Ectodermal cell (in vitro differentiated cells): ENCODE measurements around the gene MFAP5.

Experiments
- H3K27ac ChIP-seq: 2 replicates; pipeline ENCODE4 v1.7.0; 2013; ENCODE audit warnings: mild to moderate bottlenecking, low read depth, low read length; ENCODE audit not compliant: insufficient read depth, poor library complexity, severe bottlenecking
- H3K27me3 ChIP-seq: 2 replicates; pipeline ENCODE4 v1.7.0; 2013; ENCODE audit warnings: mild to moderate bottlenecking, low read length; ENCODE audit not compliant: insufficient read depth, control insufficient read depth, poor library complexity, severe bottlenecking
- H3K36me3 ChIP-seq: one replicate; pipeline ENCODE4 v1.7.0; 2013; ENCODE audit warnings: low read length; ENCODE audit not compliant: control insufficient read depth, insufficient read depth
- H3K4me1 ChIP-seq: one replicate; pipeline ENCODE4 v1.7.0; 2013; ENCODE audit warnings: low read length; ENCODE audit not compliant: control insufficient read depth, insufficient read depth
- H3K4me3 ChIP-seq: 2 replicates; pipeline ENCODE4 v1.7.0; 2013; ENCODE audit warnings: low read depth, low read length, control low read depth; ENCODE audit not compliant: insufficient read depth
- H3K9me3 ChIP-seq: 2 replicates; pipeline ENCODE4 v1.7.0; 2013; ENCODE audit warnings: mild to moderate bottlenecking, low read length, moderate library complexity; ENCODE audit not compliant: control insufficient read depth
- WGBS, 2 experiments: methylation state at CpG; one replicate each; pipeline ENCODE4 v1.1.7; 2013; ENCODE audit warnings: missing lambda C conversion rate in 2 of 2; 5-methylcytosine and 5-hydroxymethylcytosine counted together

The MFAP5 gene

DNA sequence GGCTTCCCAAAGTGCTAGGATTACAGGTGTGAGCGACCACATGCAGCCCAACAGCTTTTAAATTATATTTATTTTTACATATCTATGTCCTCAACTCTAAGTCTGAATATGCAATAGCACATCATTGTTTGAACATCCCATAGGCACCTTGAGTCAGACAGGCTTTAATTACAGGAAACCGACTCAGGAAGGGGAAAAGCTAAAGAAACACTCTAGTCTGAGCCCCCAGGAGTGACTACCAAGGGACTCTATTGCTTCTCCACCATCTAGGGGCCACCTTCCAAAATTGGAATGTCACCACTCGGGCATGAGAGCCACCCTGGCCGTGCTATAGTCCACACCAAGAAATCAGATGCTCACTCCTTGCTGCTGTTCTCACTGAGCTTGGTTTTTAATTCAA is 14.0 kb upstream of the MFAP5 start:
- 89 to 92% methylated on average over 4 of the region's 4 CpGs for WGBS, 2 experiments

GRCh38 chr12:8675591-8676036 is 13.0 kb upstream of the MFAP5 start:
- H3K4me3 ChIP-seq: no peak overlapping the region
- no peak overlapping the region for H3K27ac ChIP-seq
- WGBS, 2 experiments: 83 to 100% methylated on average over 1 to 3 of the region's 3 CpGs
- H3K27me3 ChIP-seq: no peaks in the 10 kb centered on the region
- H3K4me1 ChIP-seq: no peaks in the 10 kb centered on the region
- H3K9me3 ChIP-seq: no peaks in the 10 kb centered on the region
- no peaks in the 10 kb centered on the region for H3K36me3 ChIP-seq

More for the DNA sequence above, 14.0 kb upstream of the MFAP5 start:
- Histone ChIP-seq H3K4me1 (no peaks in the 10 kb centered on the region), H3K4me3 (no peak overlapping the region), H3K36me3 (no peaks in the 10 kb centered on the region), H3K27me3 (no peaks in the 10 kb centered on the region), H3K9me3 (no peaks in the 10 kb centered on the region), H3K27ac (no peak overlapping the region)

DNA sequence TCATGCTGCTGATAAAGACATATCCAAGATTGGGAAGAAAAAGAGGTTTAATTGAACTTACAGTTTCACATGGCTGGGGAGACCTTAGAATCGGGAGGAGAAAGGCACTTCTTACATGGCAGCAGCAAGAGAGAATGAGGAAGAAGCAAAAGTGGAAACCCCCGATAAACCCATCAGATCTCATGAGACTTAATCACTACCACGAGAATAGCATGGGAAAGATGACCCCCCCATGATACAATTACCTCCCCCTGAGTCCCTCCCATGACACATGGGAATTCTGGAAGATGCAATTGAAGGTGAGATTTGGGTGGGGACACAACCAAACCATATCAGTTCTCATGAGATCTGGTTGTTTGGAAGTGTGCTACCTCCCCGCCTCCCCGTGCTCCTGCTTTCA is 9.8 kb upstream of the MFAP5 start:
- 93 to 97% methylated on average over 4 to 5 of the region's 5 CpGs for WGBS, 2 experiments
- Histone ChIP-seq H3K27me3 (no peaks in the 10 kb centered on the region), H3K4me3 (no peak overlapping the region), H3K9me3 (no peaks in the 10 kb centered on the region), H3K4me1 (no peaks in the 10 kb centered on the region), H3K36me3 (no peaks in the 10 kb centered on the region), H3K27ac (no peak overlapping the region)

GRCh38 chr12:8668441-8668840 is 5.8 kb upstream of the MFAP5 start:
- Histone ChIP-seq H3K36me3 (no peaks in the 10 kb centered on the region), H3K9me3 (no peaks in the 10 kb centered on the region), H3K27me3 (no peaks in the 10 kb centered on the region), H3K27ac (no peak overlapping the region), H3K4me1 (no peaks in the 10 kb centered on the region), H3K4me3 (no peak overlapping the region)
- 89% methylated on average over 2 of the region's 2 CpGs for WGBS, 2 experiments

- Histone ChIP-seq H3K27me3 (no peaks in the 10 kb centered on the region), H3K4me3 (no peak overlapping the region), H3K4me1 (peaks cover 6% of the 10 kb centered on the region), H3K9me3 (no peaks in the 10 kb centered on the region), H3K36me3 (no peaks in the 10 kb centered on the region), H3K27ac (no peak overlapping the region)
- 90 to 95% methylated on average over 1 of the region's 2 CpGs for WGBS, 2 experiments
Measured at GRCh38 chr12:8667270-8667669, 4.6 kb upstream of the MFAP5 start.

DNA sequence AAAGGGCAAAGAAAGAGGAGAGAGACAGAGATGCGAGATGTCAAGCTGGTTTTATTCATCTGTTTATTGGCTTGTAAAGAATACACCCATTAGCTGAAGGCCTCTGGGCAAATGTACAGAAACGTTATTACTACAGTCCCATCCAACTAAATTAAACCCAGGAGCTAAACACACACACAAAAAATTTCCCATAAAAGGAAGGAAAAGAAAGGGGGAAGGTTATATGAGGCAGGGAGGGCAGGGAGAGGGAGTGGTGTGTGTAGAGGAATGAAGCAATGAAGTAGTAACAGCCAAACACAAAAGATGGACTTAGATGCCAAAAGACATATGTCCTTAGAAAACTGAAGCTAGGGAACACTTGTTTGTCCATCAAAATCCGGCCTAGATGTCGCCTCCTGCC is 3.1 kb upstream of the MFAP5 start:
- WGBS, 2 experiments: 94 to 97% methylated on average over 3 of the region's 4 CpGs
- Histone ChIP-seq H3K27ac (no peak overlapping the region), H3K27me3 (no peaks in the 10 kb centered on the region), H3K36me3 (no peaks in the 10 kb centered on the region), H3K4me3 (no peak overlapping the region), H3K9me3 (no peaks in the 10 kb centered on the region), H3K4me1 (peaks cover 7% of the 10 kb centered on the region)

DNA sequence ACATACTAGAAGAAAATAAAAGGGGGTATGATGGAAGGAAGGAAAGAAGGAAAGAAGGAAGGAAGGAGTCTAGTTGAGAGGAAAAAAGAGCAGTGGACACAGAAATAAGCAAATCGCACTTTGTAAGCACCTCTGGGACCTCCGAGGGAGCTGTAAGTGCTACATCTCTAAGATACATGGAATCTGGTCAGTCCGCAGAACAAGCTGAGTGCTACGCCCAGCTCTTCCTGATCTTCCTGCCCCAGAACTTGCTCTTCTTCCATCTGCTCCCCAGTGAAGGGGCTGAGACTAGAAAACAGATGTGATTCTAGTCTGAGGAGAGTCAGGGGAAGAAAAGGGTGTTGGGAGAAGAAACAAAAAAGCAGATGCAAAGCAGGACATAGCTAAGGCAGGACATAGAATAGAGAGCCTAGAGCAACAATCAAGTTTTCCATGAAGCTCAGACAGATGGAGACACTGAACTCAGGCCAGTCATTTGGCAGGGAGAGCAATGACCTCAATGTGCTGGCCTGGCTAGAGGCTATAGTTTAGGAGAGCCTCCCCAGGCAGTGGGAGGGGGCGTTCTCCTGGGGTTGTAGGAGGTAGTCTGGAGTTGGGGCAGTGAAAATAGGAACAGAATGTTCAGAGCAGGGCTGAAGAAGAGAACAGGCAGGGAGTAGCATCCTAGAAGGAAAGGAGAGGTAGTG is 1.7 kb upstream of the MFAP5 start:
- Histone ChIP-seq H3K36me3 (no peaks in the 10 kb centered on the region), H3K4me1 (peaks cover 7% of the 10 kb centered on the region), H3K9me3 (no peaks in the 10 kb centered on the region), H3K27me3 (no peaks in the 10 kb centered on the region), H3K4me3 (no peak overlapping the region), H3K27ac (no peak overlapping the region)
- WGBS, 2 experiments: 94 to 96% methylated on average over 5 of the region's 5 CpGs

DNA sequence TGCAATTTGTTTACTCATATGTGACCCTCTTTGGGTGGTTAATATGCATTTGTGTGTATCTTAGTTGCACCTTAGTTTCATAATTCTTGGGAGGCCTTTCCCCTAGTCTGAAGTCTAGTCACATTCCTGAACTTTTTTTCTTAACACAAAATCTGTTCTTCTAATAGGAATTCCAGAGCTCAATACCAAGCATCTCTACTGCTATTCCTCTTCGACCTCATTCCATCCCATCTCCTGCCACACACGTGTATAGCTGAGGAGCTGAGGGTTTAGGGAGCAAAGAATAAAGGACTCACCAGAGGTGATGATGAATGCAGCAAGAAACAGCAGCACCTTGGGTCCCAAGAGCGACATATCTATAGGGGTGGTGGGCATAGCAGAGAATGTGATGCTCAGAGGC is 875 bp downstream of the MFAP5 start:
- Histone ChIP-seq H3K4me3 (no peak overlapping the region), H3K27me3 (no peaks in the 10 kb centered on the region), H3K9me3 (no peaks in the 10 kb centered on the region), H3K36me3 (no peaks in the 10 kb centered on the region), H3K27ac (no peak overlapping the region), H3K4me1 (peaks cover 7% of the 10 kb centered on the region)
- WGBS, 2 experiments: 87 to 95% methylated on average over 2 to 3 of the region's 3 CpGs

- Histone ChIP-seq H3K4me1 (peaks cover 7% of the 10 kb centered on the region), H3K4me3 (no peak overlapping the region), H3K27me3 (no peaks in the 10 kb centered on the region), H3K36me3 (no peaks in the 10 kb centered on the region), H3K9me3 (no peaks in the 10 kb centered on the region), H3K27ac (no peak overlapping the region)
- WGBS, 2 experiments: 84 to 93% methylated on average over 3 of the region's 3 CpGs
Measured at GRCh38 chr12:8661016-8661415, 1.6 kb downstream of the MFAP5 start.

- H3K27ac ChIP-seq: no peak overlapping the region
- H3K36me3 ChIP-seq: no peaks in the 10 kb centered on the region
- H3K4me3 ChIP-seq: no peak overlapping the region
- 29 to 42% methylated on average over 1 of the region's 1 CpG for WGBS, 2 experiments
- no peaks in the 10 kb centered on the region for H3K27me3 ChIP-seq
- H3K4me1 ChIP-seq: peaks cover 7% of the 10 kb centered on the region
- no peaks in the 10 kb centered on the region for H3K9me3 ChIP-seq
Measured at GRCh38 chr12:8658346-8658745, 4.3 kb downstream of the MFAP5 start.

GRCh38 chr12:8655421-8655820 is 7.2 kb downstream of the MFAP5 start:
- Histone ChIP-seq H3K27me3 (no peaks in the 10 kb centered on the region), H3K27ac (no peak overlapping the region), H3K9me3 (no peaks in the 10 kb centered on the region), H3K4me3 (no peak overlapping the region), H3K4me1 (no peaks in the 10 kb centered on the region), H3K36me3 (no peaks in the 10 kb centered on the region)
- 94 to 95% methylated on average over 6 of the region's 6 CpGs for WGBS, 2 experiments
